ENCODE measurements around the gene BDKRB2.

The BDKRB2 gene

GRCh38 chr14:96176811-96177211 is 27.8 kb upstream of the BDKRB2 start:
- DNase-seq = no peak

GRCh38 chr14:96177766-96178375 is 26.8 kb upstream of the BDKRB2 start:
- no peak for DNase-seq

GRCh38 chr14:96178461-96179321 is 25.9 kb upstream of the BDKRB2 start:
- DNase-seq = no peak

- DNase-seq = no peak
These were observed 24.4 kb upstream of the BDKRB2 start for GRCh38 chr14:96180043-96180874.

GRCh38 chr14:96181186-96182056 is 23.2 kb upstream of the BDKRB2 start:
- no peak for DNase-seq

GRCh38 chr14:96182546-96182945 is 22.1 kb upstream of the BDKRB2 start:
- DNase-seq = no peak

GRCh38 chr14:96184737-96185136 is 19.9 kb upstream of the BDKRB2 start:
- no peak for DNase-seq

GRCh38 chr14:96187216-96188031 is 17.2 kb upstream of the BDKRB2 start:
- no peak for DNase-seq

- DNase-seq = no peak
These were observed 15.3 kb upstream of the BDKRB2 start for GRCh38 chr14:96189281-96189711.

- no peak for DNase-seq
These were observed 13.3 kb upstream of the BDKRB2 start for GRCh38 chr14:96191353-96191752.

GRCh38 chr14:96191841-96192462 is 12.7 kb upstream of the BDKRB2 start:
- peak; percentile 11 for DNase-seq

GRCh38 chr14:96192975-96193805 is 11.4 kb upstream of the BDKRB2 start:
- no peak for DNase-seq

- no peak for DNase-seq
These were observed 10.4 kb upstream of the BDKRB2 start for GRCh38 chr14:96194262-96194656.

- DNase-seq = no peak
These were observed 9.8 kb upstream of the BDKRB2 start for GRCh38 chr14:96194657-96195431.

GRCh38 chr14:96195441-96196081 is 9.1 kb upstream of the BDKRB2 start:
- no peak for DNase-seq

- DNase-seq = no peak
These were observed 7.3 kb upstream of the BDKRB2 start for GRCh38 chr14:96197163-96197852.

- DNase-seq = no peak
These were observed 6.7 kb upstream of the BDKRB2 start for GRCh38 chr14:96197969-96198368.

Data from NCI-H510A (cell line).